ENCODE measurements around the gene PTPRN2.

DNA sequence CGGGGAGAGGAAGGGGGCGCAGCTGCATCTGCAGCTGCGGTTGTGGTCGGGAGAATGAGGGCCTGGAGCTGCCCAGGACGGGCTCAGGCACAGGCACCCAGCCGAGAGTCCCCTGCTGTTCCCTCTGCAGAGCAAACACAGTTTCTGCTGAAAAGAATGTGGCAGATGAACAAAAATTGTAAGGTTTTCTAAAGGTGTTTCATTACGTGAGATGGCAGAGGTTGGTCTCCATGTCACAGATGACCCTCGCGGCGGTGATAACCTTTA is 794.6 kb downstream of the PTPRN2 start:
- TF ChIP-seq, protein P1, sequence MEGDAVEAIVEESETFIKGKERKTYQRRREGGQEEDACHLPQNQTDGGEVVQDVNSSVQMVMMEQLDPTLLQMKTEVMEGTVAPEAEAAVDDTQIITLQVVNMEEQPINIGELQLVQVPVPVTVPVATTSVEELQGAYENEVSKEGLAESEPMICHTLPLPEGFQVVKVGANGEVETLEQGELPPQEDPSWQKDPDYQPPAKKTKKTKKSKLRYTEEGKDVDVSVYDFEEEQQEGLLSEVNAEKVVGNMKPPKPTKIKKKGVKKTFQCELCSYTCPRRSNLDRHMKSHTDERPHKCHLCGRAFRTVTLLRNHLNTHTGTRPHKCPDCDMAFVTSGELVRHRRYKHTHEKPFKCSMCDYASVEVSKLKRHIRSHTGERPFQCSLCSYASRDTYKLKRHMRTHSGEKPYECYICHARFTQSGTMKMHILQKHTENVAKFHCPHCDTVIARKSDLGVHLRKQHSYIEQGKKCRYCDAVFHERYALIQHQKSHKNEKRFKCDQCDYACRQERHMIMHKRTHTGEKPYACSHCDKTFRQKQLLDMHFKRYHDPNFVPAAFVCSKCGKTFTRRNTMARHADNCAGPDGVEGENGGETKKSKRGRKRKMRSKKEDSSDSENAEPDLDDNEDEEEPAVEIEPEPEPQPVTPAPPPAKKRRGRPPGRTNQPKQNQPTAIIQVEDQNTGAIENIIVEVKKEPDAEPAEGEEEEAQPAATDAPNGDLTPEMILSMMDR (IDR thresholded peaks at IDR 0.05), result no peak
- TF ChIP-seq POLR2A (IDR thresholded peaks at IDR 0.05), result no peak
